Neutrophil (primary cell): ENCODE data around the gene INTS1.

Experiments
- H3K27ac ChIP-seq: fragments of 200-600 bp; sonication (generic); 2 replicates; pipeline ENCODE4 v1.5.1; 2016; ENCODE audit warnings: mild to moderate bottlenecking, moderate library complexity
- H3K27me3 ChIP-seq: fragments of 200-600 bp; sonication (generic); 2 replicates; pipeline ENCODE4 v1.6.0; 2016; ENCODE audit warnings: mild to moderate bottlenecking
- H3K36me3 ChIP-seq: fragments of 200-600 bp; sonication (generic); 2 replicates; pipeline ENCODE4 v1.5.1; 2017
- H3K4me1 ChIP-seq, 2 experiments: fragments of 200-600 bp in 1 of 2; sonication (generic) in 1 of 2; 1 replicate in 1 of 2; 2 replicates in 1 of 2; pipeline versions ENCODE4 v1.5.1 to v1.6.1; 2013 to 2016; ENCODE audit warnings: low read depth in 1 of 2, low read length in 1 of 2, mild to moderate bottlenecking in 1 of 2, moderate library complexity in 1 of 2; ENCODE audit not compliant: control insufficient read depth in 1 of 2, insufficient read depth in 1 of 2
- H3K4me3 ChIP-seq, 2 experiments: fragments of 200-600 bp in 1 of 2; sonication (generic) in 1 of 2; 1 replicate in 1 of 2; 2 replicates in 1 of 2; pipeline ENCODE4 v1.5.1; 2013 to 2016; ENCODE audit warnings: low read depth in 1 of 2, low read length in 1 of 2, mild to moderate bottlenecking in 1 of 2, moderate library complexity in 1 of 2
- H3K9me3 ChIP-seq: fragments of 200-600 bp; sonication (generic); 2 replicates; pipeline ENCODE4 v1.5.1; 2016
- CTCF ChIP-seq: fragments of 200-600 bp; sonication (generic); IDR thresholded peaks from 2 replicates; pipeline ENCODE4 v1.5.1; 2016; ENCODE audit warnings: antibody characterized with exemption

The INTS1 gene

GRCh38 chr7:1422512-1423263, 81.5 kb downstream of the INTS1 start:
- no peak for TF ChIP-seq CTCF
- Histone ChIP-seq H3K36me3 (no peaks in the 10 kb centered on the region), H3K4me3 (no peak overlapping the region), H3K4me1 (no peaks in the 10 kb centered on the region), H3K9me3 (no peaks in the 10 kb centered on the region), H3K27ac (no peak overlapping the region), H3K27me3 (peaks cover 39% of the 10 kb centered on the region)

GRCh38 chr7:1421946-1422345, 82.2 kb downstream of the INTS1 start:
- Histone ChIP-seq H3K27ac (no peak overlapping the region), H3K4me3 (no peak overlapping the region), H3K9me3 (no peaks in the 10 kb centered on the region), H3K4me1 (no peaks in the 10 kb centered on the region), H3K36me3 (no peaks in the 10 kb centered on the region), H3K27me3 (peaks cover 46% of the 10 kb centered on the region)
- no peak for TF ChIP-seq CTCF

- TF ChIP-seq CTCF: no peak
- H3K4me3 ChIP-seq: no peak overlapping the region
- peaks cover 54% of the 10 kb centered on the region for H3K27me3 ChIP-seq
- H3K4me1 ChIP-seq: no peaks in the 10 kb centered on the region
- H3K36me3 ChIP-seq: no peaks in the 10 kb centered on the region
- no peak overlapping the region for H3K27ac ChIP-seq
- no peaks in the 10 kb centered on the region for H3K9me3 ChIP-seq
Observed at GRCh38 chr7:1421020-1421790, 83.0 kb downstream of the INTS1 start.
